ENCODE data around the gene MN1.

GRCh38 chr22:27788500-27789288 lies 12.9 kb downstream of the MN1 start:
- TF ChIP-seq POLR2A (IDR thresholded peaks at IDR 0.05) = no peak
- no peak for TF ChIP-seq CTCF (IDR thresholded peaks at IDR 0.05)
